NCI-H1694 treated with DMSO at 0.1 percent for 48 hours (cell line): ENCODE results near the gene TMEM52.
A peak's percentile ranks its signal among the peaks of the same experiment; 100 is the strongest.

ENCODE experiments used
- DNase-seq: peaks from one replicate; lab custom pipeline; 2025; lab: John Stamatoyannopoulos, UW

The TMEM52 gene

GRCh38 chr1:1918901-1919303 lies at the start of gene TMEM52:
Gene TMEM52 (minus strand): TSS chr1:1919279. CDS start chr1:1919265, 14 bp downstream.
- no peak for DNase-seq

DNA sequence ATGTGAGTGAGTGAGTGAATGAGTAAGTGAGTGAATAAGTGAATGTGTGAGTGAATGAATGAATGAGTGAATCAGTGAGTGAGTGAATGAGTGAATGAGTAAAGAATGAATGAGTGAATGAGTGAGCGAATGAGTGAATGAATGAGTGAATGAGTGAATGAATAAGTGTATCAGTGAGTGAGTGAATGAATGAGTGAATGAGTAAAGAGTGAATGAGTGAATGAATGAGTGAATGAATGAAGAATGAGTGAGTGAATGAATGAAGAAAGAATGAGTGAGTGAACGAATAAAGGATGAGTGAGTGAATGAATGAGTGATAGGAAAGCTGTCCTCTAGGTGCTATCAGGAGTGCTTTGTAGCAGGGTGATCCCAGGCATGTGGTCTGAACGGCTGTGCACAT lies 48.8 kb upstream of the TMEM52 start:
- no peak for DNase-seq

DNA sequence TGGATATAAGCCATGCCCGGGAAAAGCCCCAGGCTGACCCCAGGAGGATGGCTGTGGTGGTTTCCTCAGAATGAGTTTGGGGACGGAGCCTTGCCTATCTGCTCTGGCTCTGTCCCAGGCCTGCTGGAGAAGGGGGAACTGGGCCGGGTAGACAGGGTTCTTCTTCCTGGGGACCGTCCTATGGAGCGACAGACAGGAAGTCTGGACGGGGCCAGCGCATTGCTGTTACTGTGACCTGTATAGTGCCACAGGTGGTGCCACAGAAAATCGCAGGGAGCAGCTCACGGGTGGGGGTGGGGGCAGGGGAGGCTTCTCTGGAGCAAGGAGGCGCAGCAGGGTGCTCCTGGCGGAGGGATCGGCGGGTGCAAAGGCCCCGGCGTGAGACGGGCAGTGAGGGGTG lies 48.1 kb upstream of the TMEM52 start:
- DNase-seq, result no peak

DNA sequence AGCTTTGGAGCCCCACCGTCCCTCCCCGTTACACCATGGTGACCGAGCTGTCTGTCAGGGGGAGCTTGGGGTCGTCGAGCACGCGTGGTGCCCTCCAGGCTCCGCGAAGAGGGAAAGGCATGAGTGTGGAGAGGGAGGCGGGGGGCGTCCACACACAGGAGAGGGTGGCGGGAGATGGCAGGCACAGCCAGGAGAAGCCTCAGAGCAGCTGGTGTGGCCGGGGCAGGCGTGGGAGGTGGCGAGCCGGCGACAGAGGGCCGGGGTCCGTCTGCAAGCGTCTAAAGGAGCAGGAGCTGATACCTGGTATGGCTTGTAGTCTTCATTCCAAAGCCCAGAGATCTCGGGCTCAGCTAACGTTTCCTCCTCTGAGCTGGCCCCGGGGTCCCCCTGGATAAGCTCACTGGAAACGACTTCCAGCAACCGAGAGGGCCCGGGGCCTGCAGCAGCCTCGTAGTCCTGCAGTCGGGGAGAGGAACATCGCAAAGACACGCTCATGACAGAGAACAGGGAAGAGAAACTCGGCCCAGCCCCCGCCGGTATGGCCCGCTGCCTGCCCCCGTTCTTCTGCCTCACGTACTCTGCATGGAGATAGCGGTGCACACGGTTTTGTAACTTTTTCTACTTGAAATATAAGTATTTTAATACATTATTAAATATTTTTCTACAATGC lies 47.1 kb upstream of the TMEM52 start:
- DNase-seq, result no peak

DNA sequence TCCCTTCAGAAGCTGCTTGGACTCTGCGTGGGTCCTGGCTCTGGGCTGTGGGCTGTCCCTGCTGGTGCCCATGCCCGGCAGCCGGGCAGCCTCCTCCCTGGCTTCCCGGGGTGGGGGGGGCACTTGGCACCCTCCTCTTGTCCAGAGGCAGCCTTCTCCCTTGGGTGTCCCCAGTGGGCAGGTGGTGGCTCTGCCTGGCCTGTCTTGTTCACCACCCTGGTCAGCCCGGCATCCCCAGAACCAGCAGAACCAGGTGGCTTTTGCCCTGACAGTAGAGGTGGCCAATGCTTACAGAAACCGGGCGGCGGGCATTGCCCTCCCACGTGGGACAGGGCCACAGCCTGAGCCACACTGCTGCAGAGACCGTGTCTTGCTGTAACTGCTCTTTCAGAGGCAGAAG lies 46.5 kb upstream of the TMEM52 start:
- DNase-seq, result no peak

DNA sequence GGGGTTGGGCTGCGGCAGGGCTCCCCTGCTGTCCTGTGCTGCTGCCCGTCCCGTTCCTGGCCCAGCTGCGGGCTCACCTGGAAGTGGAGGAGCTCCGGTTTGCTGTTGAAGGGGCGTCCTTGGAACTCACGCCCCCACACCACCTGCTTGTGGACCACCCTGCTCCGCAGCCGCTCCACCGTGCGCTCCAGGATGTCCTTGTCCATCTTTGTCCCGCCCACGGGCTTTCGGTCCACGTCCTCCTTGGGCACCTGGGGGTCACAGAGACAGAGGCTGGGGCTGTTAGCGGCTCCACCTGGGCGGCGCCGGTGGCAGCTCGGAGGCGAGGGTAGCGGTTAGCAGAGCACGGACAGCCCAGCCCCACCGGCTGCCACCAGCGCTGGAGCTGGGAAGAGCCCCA lies 45.7 kb upstream of the TMEM52 start:
- DNase-seq, result no peak

- no peak for DNase-seq
Observed at GRCh38 chr1:1963570-1963969, 44.5 kb upstream of the TMEM52 start.

GRCh38 chr1:1962752-1963151 lies 43.7 kb upstream of the TMEM52 start:
- no peak for DNase-seq

DNA sequence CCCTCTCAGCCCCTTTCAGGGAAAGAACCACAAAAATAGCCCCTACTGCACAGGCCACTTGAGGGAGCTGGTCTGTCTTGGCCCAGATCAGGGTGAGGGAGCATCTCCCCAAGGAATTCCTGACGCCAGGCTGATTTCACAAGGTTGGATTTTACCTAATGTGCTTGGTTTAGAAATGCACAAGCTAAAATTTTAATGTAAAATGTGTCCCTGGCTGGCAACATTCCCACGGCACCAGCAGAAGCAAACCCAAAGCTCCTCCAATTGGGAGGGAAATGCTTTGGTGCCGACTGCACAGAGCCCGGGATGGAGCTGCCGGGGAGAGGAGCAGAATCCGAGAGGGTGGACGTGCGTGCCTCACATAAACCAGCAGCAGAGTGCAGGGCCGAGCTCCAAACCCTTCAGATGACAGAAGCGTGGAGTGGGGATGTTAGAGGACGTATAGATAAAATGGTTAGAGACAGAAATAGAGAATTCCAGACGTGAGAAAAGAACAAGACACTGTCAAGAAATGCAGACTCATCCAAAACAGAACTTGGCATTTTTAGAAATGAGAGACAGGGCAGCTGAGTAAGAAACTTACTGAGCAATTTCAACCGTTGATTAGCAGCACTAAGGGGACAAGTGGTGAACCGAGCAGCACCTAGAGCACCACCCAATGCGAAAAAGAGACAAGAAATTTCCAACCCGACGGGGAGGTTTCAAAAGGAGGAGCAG lies 41.6 kb upstream of the TMEM52 start:
- DNase-seq, result no peak

DNA sequence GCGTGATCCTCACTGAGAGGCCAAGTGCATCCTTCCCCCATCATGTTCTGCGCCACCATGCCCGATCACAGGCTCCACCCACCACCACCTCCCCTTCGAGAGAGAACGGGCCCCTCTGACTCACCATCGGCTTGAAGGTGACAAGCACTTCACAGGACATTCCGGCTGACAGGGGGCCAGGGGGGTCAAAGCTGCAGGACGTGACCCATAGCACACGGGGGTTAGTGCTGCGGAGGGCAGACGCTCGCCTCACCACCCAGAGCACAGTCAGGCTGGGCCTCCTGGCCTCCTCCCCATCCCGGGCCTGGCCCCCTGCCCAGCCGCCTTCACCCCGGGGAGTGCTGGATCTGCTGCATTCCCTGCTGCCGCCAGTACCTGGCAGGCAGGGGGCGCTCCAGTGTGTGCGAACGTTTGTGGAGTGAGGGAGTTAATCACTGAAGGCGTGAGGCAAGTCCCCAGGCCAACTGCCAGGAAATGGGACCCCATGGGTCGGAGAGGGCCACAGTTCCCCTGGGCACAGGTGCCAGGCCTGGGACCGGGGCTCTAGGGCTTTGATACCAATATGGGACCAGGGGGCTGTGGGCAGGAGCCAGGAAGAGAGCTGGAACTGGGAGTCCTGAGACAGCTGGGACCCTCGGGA lies 40.9 kb upstream of the TMEM52 start:
- DNase-seq, result peak; percentile 64

- DNase-seq, result no peak
Observed at GRCh38 chr1:1959459-1959839, 40.4 kb upstream of the TMEM52 start.

- no peak for DNase-seq
Observed at GRCh38 chr1:1958071-1958541, 39.0 kb upstream of the TMEM52 start.

DNA sequence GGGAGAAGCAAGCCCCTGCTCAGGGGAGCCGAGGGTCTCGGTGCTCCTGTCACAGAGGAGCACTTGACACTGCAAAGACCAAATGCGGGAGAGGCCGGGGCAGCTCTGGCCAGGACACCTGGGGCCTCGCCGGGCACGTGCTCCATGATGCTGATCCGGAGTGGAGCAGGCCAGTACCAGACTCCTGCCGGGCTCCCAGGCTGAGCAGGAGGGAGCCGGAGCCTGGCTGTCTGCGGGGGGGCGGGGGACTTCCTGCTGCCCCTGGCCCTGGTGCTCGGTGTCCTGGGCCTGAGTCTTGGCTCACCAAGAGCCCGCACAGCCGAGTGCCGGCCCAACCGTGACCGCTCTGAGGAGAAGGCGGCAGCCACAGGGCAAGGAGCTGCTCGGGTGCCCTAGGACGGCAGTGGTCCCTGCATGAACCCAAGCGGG lies 38.5 kb upstream of the TMEM52 start:
- no peak for DNase-seq

- DNase-seq, result no peak
Observed at GRCh38 chr1:1956586-1957532, 37.8 kb upstream of the TMEM52 start.

DNA sequence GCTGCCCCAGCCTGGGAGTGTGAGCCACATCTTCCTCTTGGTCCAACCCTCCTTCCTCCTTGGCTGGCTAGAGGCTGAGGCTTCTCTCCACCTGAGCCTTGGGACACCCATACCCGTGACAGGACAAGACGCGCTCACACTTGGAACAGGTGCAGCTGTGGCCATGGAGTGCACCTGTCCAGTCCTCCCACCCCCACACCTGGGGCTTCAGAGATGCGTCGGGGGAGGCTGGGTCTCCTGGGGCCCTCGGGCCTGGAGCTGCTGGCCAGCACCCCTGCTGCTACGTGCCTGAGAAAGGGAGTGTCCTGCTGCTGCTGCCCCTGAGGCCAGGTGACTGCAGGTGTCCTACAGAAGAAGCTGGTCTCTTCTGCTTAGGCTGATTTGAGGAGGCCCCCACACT lies 37.0 kb upstream of the TMEM52 start:
- DNase-seq, result no peak

DNA sequence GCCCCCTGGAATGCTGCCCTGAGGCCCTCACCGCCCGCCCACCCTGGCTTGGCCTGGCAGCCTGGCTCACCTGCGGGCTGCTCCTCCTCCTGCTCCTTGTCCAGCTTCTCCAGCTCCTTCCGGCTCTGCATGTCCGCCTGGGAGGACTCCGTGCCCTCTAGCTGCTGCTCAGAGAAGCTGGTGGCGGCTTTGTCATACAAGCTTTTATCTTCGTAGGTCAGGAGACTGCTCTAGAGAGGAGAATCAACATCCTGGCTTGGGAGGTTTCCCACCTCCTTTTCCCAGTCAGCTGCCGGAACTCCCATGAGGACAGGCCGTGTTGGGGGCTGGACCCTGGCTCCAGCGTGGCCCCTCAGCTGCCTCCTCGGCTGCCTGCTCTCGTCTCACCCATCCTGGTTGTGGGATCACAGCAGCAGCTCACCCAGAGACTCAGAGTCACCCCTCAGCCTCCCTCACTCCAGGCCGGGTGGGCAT lies 36.6 kb upstream of the TMEM52 start:
- no peak for DNase-seq

- no peak for DNase-seq
Observed at GRCh38 chr1:1954831-1955441, 35.9 kb upstream of the TMEM52 start.

- no peak for DNase-seq
Observed at GRCh38 chr1:1954015-1954414, 34.9 kb upstream of the TMEM52 start.

DNA sequence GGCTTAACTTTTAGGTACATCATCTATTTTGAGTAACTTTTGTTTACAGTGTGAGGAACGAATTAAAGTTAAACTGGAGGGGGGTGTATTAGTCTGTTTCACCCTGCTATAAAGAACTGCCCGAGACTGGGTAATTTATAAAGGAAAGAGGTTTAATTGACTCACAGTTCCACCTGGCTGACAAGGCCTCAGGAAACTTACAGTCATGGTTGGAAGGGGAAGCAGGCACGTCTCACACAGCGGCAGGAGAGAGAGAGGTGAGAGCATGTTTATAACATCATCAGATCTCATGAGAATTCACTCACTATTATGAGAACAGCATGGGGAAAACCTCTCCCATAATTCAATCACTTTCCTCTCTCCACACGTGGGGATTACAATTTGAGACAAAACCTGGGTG lies 31.9 kb upstream of the TMEM52 start:
- no peak for DNase-seq

DNA sequence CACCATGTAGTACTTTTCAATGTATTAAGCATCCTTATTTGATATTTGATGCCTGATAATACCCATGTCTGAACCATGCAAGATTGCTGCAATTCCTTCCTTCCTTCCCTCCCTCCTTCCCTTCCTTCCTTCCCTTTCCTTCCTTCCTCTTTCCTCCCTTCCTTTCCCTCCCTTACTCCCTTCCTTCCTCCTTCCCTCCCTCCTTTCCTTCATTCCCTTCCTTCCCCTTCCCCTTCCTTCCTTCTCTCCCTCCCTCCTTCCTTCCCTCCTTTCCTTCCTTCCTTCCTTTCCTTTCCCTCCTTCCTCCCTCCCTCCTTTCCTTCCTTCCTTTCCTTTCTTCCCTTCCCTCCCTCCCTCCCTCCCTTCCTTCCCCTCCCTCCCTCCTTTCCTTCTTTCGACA lies 29.7 kb upstream of the TMEM52 start:
- no peak for DNase-seq

- no peak for DNase-seq
Observed at GRCh38 chr1:1947493-1947892, 28.4 kb upstream of the TMEM52 start.

DNA sequence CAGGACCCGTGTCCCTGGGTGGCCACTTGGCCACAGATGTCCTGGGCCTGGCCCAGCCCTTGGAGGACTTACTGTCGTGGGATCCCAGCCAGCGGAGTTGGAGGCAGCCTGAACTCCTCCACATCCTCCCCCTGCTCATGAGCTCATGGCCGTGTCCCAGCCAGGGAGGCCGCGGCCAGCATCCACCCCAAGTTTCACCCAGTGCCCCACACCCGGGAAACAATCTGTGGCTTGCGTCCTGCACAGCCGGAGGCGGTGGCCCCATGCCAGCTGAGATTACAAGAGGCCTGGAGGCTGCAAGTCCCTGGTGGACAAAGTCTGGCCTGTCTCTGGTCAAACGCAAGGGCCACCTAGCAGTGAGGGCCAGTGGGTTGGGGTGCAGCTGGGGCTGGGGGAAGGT lies 27.5 kb upstream of the TMEM52 start:
- DNase-seq, result no peak
